ENCODE results near the gene OTX1.

The OTX1 gene

DNA sequence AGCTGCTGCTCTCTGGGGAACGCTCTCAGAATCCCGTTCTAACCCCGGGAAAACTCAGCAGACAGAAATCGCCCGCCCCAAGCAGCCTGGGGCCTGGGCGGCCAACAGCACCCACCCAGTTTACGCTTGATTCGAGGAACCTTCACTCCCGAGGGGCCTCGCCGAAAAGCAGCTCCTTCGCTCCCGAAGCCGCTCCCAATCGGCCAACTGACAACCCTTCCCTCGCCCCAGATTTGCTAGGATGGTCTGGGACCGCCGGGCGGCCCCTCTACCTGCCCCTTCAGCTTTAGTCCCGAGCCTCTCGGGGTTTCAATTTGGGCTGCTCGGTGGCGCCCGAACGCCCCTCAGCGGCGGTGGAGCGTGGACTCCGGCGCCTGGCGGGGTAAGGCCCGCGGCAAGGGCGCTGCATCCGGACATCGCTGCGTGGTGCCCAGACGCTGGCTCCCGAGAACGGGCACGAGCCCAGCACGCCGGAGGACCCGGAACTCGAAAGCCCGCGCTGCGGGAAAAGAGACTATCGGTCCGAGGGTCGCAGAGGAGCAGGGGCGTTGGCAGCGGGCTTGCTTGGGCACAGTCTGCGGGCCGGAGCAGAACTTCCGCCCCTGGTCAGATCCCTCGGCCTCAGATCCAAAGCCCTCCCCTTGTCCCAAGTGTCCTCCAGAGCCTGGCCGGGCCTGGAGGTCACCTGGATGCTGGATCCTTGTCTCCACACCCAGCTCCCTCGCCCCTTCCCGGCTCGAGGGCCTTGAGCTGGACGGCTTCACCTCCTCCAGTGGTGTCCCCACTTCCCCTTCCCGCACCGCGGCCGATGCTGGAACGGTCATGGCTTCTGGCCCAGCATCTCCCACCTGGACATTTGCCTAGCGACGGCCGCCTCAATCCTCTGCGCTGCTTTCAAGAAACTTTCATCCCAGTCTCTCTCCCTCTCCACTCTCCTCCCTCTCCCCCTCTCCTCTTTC is 3.0 kb upstream of the OTX1 start:
- no peak for DNase-seq

- DNase-seq, result no peak
Measured at GRCh38 chr2:63048367-63049171, 2.1 kb upstream of the OTX1 start.

DNA sequence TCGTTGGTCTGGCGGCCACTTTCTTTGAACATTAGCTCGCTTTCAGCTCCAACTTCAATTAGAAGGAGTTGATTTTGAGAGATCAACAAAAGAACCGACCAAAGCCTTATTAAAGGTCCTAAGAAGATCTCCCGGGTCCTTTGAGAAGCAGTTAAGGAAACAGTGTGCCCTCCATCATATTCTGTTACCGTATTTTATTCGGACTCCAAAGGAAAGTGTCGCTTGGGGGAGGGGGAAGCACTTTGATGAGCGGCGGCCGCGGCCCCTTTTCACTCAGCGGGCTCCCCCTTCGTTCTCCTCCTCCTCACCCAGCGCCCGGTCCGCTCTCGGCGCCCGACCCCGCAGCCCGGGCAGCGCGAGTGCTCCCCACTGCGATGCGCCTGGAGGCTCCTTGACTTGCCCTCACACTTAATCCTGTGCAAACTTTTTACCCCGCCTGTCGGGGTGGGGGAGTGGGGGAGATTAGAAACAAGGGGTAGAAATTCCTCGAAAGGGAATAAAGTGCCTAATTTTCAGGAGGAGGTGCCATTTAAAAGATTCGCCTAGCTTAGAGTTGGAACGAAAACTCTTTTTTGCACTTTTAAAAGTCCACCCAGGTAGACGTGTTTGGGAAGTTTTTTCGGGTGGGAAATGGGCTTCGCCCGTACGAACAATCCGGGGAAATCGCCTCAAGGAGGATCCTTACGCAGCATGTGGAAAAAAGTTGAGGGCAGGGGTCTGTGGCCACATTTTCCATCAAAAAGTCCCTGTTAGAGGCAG is 1.2 kb upstream of the OTX1 start:
- no peak for DNase-seq

DNA sequence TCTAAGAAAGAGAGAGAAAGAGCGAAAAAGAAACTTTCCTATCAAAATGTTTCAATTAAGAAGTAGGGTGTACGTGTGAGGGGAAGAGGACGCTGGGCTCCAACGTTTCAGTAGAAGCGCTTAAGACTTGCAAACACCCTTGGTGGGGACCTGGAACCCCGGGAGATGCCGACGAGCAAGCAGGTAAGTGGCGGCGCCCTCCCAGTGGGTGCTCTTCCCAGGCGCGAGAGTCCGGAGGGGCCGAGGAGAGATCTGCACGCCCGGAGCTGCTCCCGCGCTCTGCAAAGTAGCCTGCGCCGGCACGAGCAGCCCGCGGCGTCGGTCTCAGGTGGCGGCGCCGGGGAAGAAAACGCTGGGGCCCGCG is 678 bp upstream of the OTX1 start:
- DNase-seq, result no peak

- no peak for DNase-seq
Measured at GRCh38 chr2:63051042-63051794, 588 bp downstream of the OTX1 start.

GRCh38 chr2:63051795-63052333 is 1.2 kb downstream of the OTX1 start:
- no peak for DNase-seq

DNA sequence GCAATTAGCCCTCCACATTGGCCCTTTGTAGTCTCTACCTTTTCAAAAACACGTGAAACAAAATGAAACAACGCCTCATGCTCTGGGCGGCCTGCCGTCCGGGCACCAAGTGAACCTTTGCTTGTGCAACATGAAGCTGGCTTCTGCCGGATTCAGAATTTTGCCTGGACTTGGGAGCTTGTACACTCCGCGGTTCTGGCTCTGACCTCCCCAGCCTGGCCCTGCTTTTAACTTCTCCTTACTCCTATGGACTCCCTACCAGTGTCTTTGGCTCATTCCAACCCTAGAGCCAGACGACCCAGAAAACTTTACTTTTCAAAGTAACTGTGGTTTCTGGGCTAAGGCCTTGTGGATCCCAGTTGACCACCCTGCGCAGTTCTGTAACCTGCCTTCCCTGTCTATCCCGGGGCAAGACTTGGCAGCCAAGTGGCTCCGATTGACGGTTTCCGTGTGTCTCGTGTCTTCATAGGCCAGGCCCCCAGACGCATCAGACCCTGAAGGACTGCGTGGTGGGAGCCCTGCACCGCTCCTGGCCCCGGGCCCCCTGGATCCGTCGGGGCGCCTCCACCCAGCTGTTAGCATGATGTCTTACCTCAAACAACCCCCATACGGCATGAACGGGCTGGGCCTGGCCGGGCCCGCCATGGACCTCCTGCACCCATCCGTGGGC is 1.9 kb downstream of the OTX1 start:
- no peak for DNase-seq

DNA sequence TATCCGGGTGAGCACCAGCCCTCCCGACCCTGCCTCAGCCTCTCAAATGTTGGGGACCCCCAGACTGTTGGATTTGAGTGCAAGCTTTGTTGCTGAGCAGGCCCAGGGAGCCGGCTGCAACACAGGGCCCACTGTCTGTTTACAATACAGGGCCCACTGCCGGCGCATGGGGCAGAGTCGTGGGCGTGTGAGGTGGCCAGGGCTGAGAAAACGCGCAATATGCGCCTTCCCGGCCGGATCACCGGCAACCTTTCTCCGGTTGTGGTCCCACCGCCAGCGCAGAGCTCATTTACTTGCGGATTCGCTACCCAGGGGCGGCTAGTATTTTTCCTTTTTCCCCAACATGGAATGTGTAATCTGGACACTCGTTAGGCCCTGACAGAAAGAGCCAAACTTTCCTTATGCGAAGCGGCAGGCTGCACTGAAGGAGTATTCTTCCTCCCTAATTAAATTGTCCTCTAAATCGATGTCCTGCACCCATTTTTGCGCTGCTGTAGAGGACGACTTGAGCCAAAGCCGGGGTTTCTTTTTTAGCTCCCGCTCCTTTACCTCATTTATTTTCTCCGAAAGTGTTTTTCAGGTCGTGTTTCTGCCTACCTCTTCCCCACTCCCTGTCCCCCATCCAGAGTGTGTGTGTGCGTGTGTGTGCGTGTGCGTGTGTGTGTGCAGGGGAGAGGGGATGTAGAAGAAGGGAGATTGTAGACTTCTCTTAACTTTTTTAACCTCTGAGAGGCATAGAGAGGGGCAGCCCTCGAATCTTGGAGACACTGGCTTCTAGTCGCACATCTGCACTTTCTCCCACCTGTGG is 2.7 kb downstream of the OTX1 start:
- no peak for DNase-seq

- DNase-seq, result no peak
Measured at GRCh38 chr2:63053889-63054602, 3.4 kb downstream of the OTX1 start.

- DNase-seq, result no peak
Measured at GRCh38 chr2:63054841-63055225, 4.2 kb downstream of the OTX1 start.

DNA sequence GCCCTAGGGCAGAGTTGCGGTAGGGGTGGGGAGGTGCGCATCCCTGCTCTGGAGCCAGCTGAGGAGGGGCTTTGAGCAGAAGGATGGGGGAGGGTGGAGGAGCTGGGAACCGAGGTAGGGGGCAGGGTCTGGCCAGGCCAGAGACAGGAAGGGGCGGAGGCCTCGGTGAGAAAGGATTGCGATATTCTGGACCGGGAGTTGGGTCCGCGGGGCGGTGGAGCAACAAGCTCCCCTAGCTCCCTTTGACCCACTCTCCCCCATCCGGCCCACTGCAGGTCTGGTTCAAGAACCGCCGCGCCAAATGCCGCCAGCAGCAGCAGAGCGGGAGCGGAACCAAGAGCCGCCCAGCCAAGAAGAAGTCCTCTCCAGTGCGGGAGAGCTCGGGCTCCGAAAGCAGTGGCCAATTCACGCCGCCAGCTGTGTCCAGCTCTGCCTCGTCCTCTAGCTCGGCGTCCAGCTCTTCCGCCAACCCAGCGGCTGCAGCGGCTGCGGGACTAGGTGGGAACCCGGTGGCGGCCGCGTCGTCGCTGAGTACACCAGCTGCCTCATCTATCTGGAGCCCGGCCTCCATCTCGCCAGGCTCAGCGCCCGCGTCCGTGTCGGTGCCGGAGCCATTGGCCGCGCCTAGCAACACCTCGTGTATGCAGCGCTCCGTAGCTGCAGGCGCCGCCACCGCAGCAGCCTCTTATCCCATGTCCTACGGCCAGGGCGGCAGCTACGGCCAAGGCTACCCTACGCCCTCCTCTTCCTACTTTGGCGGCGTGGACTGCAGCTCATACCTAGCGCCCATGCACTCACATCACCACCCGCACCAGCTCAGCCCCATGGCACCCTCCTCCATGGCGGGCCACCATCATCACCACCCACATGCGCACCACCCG is 4.8 kb downstream of the OTX1 start:
- no peak for DNase-seq

DNA sequence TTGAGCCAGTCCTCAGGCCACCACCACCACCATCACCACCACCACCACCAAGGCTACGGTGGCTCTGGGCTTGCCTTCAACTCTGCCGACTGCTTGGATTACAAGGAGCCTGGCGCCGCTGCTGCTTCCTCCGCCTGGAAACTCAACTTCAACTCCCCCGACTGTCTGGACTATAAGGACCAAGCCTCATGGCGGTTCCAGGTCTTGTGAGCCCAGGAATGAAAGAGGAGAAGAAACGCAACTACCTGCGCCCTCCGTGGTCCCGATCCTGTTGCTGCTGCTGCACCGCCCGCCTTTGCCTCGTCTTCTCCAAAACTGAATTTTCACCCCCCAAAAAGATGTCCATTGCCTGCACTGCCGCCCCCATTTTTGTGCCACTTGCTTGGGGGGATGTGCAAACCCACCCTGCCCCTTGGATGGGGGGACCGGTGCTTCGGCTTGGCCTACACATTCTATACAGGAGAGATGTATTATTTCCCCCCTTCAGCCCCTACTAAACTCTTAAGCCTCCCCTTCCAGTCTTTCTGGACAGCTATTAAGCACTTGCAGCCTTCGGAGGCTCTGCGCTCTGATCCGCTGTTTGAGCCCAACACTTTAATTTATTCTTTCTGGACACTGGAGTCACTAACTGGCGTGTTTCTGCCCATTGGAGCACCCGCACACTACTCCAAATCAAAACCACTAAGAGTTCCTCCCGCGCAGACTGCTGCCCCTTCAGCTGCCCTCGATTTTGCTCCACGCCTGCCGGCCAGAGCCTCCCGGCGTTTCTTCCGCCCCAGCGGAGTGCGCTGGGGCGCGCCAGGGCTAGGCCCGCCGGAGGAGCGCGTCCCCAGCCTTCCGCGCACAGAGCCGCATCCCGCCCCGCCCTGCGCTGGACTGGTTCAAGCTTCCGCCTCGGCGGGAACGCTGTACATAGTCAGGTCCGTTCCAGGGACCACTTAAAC is 5.7 kb downstream of the OTX1 start:
- no peak for DNase-seq

DNA sequence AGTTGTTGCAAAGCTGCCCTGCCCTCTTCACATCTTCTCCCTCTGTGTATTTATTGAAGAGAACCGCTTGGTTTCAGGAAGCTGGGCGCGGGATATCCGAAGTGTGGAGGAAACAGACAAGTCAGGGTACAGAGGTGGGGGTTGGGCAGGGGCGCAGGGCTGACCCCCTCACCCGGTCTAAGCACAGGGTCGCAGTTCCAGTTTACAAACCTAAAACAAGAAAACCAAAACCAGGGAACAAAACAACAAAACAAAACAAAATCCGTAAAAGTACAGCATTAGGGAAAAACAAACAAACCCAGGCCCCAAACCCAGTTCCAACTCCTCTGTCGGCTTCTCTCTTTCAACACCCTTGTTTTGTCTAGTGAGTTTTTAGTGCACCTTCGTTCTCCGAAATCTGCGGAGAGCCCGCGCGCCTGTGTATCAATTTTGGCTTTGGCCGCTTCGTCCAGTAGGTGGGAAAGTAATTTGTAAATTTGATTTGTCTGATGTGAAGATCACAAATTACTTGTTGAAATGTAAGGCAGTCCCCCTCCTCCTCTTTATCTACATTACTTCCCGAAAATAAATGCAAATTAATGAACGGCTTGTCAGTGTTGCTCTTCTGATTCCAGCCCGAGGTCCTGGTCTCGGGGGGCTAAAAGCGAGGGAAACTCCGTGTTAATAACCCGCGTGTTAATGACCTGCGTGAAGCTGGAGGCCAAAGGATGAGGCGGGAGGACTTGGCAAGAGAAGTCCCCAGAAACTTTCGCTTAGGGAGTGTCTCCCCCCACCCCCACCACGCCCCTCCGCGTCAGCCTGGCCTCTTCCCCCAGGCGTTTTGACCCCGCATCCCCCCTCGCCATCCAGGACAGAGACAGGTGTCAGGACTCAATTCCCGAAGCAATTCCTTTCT is 6.9 kb downstream of the OTX1 start:
- DNase-seq, result no peak

DNA sequence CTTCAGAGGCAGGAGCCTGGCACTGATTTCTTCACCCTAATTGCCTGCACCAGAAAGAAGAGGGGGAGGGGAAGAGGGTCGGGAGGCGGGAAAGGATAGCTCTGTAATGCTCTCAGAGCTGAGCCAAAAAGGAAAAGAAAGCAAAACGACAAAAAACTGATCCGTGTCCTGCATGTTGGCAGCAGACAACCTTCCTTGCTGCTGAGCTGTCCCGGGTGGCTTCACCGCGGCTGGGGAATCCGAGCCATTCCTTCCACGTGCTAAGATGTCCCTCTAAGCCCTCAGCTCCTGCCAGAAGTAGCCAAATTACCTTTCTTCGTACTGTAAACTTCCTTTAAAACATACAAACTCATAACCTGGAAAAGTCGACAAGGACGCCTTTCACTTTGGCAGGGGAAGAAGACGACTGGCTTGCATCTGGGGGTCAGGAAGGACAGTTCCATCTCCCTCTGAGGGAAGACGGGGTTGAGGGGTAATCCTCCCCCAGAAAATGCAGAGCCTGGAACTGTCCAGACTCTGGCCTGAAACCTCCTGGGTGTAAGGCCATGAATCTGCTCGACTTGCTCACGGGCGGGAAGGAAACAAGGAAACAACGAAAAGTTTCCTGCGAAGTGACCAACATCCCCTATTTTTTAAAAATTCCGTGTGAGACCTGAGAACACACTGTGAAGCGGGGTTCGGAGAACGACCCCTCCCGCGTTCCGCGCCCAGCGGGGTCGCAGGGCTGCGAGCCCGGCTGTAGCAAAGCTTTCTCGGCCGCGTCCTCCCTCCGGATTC is 7.7 kb downstream of the OTX1 start:
- DNase-seq, result no peak

DNA sequence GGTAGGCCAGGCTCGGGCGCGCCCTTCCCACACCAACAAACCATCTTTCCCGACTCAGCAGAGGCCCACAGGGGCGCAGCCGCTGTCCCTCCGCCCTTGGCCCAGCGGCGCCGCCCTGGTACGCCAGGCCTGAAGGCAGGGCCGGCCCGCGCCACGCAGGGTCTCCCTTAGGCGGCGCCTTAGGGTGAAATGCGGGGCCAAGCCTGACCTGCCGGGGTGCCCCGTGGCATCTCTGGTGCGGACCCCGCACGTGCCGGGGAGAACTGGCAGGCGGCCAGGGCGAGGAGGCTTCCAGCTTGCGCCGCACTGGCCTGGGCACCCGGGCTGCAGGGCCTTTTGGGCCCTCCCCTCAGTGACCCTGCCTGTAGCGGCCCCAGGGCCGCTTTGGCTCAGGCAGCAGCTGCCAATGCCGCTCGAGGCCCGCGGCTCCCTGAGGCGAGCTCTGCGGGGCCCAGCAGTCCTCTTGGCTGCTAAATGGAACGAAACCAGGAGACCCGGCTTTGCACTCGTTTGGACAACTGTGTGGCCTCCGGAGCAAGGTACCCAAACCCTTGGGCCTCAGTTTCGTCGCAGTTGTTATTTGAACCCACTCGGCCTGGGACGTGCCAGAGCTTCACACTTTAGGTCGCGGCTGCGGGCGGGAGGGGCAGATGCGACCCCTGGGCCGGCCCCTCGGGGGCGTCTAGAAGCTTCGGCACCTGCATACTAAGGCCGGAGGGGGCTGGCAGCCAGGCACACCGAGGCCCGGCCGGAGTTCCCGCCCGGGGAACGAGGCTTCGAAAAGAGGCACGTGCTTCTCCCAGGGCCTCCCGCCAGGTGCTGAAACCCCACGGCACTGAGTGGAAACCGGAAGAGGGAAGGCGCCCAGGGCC is 8.5 kb downstream of the OTX1 start:
- DNase-seq, result no peak
